HG03354 (cell line): ENCODE data around the gene C20orf173.
A peak's percentile ranks its signal among the peaks of the same experiment; 100 is the strongest.
"Not testable (repeated sequence)": the region's sequence is repeated elsewhere in the genome, so short reads cannot be mapped to it uniquely, and the experiment has no call there.

Experiments used
- ATAC-seq: cut with Tn5 transposase; IDR thresholded peaks from one replicate; pipeline ENCODE4 v1.9.1; 2021; ENCODE audit warnings: mild to moderate bottlenecking; ENCODE audit not compliant: unreplicated experiment, poor library complexity, severe bottlenecking

The C20orf173 gene

GRCh38 chr20:35551503-35551902 is 22.1 kb upstream of the C20orf173 start:
- ATAC-seq = no peak

- ATAC-seq = no peak
Measured at GRCh38 chr20:35547329-35547728, 17.9 kb upstream of the C20orf173 start.

- ATAC-seq = no peak
Measured at GRCh38 chr20:35546127-35546526, 16.7 kb upstream of the C20orf173 start.

GRCh38 chr20:35544941-35545340 is 15.5 kb upstream of the C20orf173 start:
- ATAC-seq = not testable (repeated sequence)

- no peak for ATAC-seq
Measured at GRCh38 chr20:35544436-35544835, 15.0 kb upstream of the C20orf173 start.

GRCh38 chr20:35542990-35543389 is 13.5 kb upstream of the C20orf173 start:
- ATAC-seq = no peak

- ATAC-seq = peak; percentile 98
Measured at GRCh38 chr20:35541783-35542662, 12.6 kb upstream of the C20orf173 start, which contains the start of gene ERGIC3. ERGIC3 (plus strand) TSS chr20:35542078; CDS start chr20:35542098, 20 bp downstream.

- no peak for ATAC-seq
Measured at GRCh38 chr20:35541118-35541782, 11.8 kb upstream of the C20orf173 start.

GRCh38 chr20:35539756-35540212 is 10.3 kb upstream of the C20orf173 start:
- no peak for ATAC-seq

- ATAC-seq = no peak
Measured at GRCh38 chr20:35527122-35527769, 2.2 kb downstream of the C20orf173 start.

- ATAC-seq = no peak
Measured at GRCh38 chr20:35525639-35526038, 3.8 kb downstream of the C20orf173 start.

GRCh38 chr20:35523298-35523888 is 6.1 kb downstream of the C20orf173 start:
- ATAC-seq = no peak

GRCh38 chr20:35518955-35519354 is 10.5 kb downstream of the C20orf173 start:
- no peak for ATAC-seq

- ATAC-seq = not testable (repeated sequence)
Measured at GRCh38 chr20:35517767-35518166, 11.7 kb downstream of the C20orf173 start.

GRCh38 chr20:35517125-35517524 is 12.3 kb downstream of the C20orf173 start:
- no peak for ATAC-seq

GRCh38 chr20:35515949-35516645 is 13.4 kb downstream of the C20orf173 start:
- ATAC-seq = no peak

GRCh38 chr20:35515341-35515740 is 14.1 kb downstream of the C20orf173 start:
- ATAC-seq = no peak

- ATAC-seq = no peak
Measured at GRCh38 chr20:35514371-35514932, 15.0 kb downstream of the C20orf173 start.

GRCh38 chr20:35511814-35512420 is 17.5 kb downstream of the C20orf173 start:
- no peak for ATAC-seq
